Limb (tissue), 2 donors: ENCODE measurements around the gene RBM6.
"Not testable (repeated sequence)": the region's sequence is repeated elsewhere in the genome, so short reads cannot be mapped to it uniquely, and the experiment has no call there.

Source experiments
- DNase-seq, 2 donors: peaks; one replicate each; pipeline ENCODE4 v3.0.0-alpha.2; 2016; ENCODE audit errors: extremely low spot score in 2 of 2

The RBM6 gene

DNA sequence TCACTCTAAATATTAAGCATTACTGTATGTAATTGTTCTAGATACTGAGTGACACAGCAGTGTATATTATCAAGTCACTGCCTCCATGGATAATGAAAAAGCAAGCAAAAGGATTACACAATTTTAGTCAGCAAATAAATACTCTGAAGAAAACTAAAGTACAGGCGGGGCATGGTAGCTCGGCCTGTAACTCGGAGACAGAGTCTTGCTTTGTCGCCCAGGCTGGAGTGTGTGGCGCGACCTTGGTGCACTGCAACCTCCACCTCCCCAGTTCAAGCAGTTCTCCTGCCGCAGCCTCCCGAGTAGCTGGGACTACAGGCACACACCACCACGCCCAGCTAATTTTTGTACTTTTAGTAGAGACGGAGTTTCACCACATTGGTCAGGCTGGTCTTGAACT lies 32.7 kb downstream of the RBM6 start:
- DNase-seq = no peak

DNA sequence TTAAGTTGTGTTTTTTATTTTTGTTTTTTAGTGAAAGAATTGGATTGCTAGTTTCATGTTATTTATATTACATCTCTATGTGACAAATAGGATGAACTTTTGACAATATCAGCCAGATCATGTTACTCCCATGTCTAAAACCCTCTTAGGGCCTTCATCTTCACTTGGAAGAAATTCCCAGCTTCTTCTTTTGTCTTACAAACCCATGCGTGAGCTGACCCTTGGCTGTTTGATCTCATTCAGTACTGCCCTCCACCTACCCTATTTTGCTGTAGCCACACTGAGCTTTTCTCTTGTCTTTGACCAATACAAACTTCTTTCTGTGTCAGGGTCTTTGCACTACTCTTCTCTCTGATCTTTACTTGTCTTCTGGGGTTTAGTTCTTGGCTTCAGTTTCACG lies 37.0 kb downstream of the RBM6 start:
- no peak for DNase-seq

DNA sequence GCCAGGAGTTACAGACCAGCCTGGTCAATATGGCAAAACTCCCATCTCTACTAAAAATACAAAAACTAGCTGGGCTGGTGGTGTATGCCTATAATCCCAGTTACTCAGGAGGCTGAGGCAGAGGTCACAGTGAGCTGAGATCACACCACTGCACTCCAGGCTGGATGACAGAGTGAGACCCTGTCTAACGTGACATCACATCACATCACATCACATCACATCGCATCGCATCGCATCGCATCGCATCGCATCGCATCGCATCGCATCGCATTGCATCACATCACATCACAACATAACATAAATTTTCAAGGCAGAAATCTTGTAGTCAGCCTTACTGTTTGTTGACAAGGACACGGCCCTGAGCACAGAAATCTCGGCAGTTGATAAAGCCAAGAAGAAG lies 44.4 kb downstream of the RBM6 start:
- no peak for DNase-seq

DNA sequence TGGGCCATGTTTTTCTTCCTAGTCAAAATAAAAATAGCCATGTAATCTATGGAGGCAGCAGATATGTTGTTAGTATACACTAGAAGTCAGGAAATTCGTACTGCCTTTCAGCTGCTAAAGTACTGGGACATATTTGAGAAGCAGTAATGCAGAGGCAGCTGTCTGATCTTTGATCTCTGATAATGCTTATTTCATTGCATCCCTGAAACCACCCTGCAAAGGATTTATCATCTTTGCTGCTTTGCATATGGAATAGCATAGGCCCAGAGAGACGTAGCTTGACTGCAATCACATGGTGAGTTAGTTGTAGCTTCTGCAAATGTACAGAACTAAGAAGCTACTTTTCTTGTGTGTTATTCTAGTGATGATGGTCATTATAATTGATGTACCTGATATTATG lies 52.4 kb downstream of the RBM6 start:
- DNase-seq = no peak

DNA sequence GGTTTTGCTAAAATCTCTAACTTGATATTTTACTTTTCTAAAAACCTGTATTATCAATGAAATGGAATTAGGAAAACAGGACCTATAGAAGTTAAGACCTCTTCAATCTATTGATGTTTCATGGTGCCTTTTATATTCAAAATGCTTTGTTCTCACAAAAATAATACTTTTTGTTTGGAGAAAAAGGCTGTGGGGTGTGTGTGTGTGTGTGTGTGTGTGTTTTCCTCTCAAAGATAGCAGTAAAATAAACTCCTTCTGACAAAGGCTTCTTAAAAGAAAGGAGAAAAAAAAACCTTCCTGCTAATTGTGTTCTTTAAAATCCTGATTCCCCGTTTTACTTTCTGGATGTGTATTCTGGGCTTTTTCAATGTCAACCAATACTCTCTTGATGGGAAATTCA lies 54.5 kb downstream of the RBM6 start:
- DNase-seq = no peak

DNA sequence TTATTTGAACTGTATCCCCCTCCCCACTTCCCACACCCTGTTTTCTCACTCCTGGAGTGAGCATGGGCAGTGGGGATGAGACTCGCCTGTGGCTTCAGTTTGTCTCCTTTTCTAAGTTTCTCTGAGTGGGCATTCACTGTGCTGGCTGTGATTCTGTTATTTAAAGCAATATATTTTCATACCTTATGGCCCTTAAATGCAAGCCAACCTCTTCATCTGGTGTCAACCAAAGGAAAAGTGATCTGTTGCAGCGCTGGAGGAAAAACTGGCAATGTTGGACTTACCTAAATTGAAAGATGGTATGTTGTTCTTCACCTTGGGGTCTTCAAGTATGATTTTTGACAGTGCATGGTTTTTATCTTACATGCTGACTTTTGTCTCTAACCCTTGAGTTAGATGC lies 56.1 kb downstream of the RBM6 start:
- DNase-seq = no peak

DNA sequence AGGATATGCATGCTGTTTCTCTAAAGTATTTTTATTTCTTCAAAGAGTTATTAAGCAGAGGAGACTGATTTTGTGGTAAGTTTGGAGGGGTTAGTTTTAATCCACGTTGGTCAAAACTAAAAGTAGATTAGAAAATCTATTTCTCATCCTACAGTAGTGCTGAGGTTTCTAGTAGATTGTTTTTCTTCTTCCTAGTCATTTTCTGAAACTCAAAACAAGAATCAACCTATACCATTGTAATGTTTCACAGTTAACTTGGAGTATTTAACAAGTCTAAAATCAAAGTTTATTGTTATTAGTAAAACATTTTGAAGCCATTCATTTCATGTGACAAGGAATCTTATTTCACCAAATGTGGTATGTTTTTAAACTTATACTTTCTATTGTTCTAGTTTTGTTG lies 57.9 kb downstream of the RBM6 start:
- DNase-seq = no peak

DNA sequence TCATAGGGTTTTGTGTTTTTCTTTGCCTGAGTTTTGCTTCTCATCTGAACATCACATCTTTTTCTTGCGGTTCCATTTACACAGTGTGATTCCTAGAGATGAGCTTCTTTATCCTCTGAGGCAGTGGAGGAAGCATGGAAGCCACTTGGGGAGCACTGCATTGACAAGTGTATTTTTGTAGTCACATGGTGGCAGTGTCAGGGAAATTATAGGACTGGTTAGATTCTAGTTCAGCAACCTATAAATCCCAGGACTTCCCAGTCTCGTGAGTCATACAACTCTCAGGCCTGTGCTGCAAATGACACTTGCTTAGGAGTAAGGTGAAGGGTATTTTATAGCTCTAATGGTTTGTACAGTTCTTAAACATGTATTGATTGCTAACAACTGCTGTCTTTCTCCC lies 58.4 kb downstream of the RBM6 start:
- no peak for DNase-seq

DNA sequence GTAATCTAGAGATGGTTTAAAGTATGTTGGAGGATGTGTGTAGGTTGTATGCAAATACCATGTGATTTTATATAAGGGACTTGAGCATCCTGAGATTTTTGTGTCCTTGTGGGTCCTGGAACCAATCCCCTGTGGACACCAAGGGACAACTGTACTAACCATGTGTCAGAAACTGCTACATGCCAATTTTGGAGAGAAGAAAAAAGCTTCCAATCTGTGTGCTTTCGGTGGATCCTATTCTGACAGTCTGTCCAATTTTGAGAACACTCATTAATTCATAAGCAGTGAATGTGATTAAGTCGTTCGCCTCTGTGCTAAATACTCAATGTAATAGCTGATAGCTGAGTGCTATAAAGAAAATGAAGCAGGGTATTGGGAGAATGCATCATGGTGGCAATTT lies 61.6 kb downstream of the RBM6 start:
- DNase-seq = no peak

DNA sequence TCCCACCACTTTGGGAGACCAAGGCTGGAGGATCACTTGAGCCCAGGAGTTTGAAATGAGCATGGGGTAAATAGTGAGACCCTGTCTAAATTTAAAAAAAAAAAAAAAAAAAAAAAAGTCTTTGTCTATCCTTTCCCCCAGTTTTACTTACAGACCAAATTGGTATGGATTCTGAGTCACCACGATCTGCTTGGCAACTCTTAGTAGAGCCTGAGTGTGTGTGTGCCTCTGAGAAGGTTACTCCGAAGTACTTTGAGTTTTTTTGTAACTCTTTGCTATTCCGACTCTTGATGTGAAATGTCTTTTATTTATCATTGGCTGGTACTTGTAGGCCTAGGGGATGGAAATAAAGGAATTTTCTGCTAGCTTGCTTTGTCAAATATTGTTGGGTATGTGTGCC lies 63.3 kb downstream of the RBM6 start:
- no peak for DNase-seq

DNA sequence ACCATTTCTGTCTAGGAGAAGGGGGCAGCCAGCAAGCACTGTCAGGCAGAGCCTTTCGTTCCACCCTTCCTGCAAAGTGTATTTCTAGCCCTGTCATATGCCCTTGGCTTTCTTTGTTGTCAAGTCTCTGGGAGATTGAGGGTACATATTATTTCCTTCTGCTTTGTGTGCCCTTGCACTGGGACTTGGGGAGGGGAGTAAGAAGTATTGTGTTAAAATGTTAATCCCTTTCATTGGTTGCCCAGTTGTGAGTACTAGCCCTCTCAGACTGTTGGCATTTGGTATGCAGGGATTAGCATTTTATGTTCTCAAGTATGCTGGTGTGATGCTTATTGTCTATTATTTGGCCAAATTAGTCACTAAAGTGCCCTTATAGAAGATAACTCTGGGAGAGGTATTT lies 63.9 kb downstream of the RBM6 start:
- no peak for DNase-seq

DNA sequence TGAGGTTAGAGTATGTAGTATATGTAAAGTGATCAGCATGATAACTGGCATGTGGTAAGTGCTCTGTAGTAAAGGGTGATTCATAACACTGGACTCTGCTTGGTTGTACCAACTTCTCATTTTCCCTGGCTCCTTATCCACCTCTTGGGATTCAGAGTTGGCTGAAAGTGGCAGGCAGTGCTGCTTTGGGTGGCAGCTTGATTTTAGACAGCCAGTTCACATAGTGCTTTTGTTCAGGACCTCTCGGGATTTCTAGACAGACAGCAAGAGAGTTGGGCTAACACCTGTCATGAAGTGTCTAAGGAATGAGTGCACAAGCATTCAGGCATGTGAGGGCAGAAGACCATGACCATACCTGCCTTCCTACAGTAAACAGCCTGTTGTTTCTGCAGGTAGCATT lies 69.0 kb downstream of the RBM6 start:
- no peak for DNase-seq

DNA sequence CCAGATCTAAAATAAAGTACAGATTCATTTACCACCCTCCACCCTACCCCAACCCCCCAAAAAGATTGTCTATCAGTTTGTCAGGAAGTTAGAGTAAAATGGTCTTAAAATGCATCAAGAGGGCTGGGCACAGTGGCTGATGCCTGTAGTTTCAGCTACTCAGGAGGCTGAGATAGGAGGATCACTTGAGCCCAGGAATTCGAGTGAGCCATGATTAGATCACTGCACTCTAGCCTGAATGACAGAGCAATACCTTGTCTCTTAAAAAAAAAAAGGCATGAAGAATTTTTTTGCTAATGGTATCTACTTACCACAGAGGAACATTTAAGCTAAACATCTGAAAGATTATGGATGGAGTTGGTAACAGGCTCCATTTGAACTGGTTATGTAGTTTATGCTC lies 71.0 kb downstream of the RBM6 start:
- DNase-seq = no peak

DNA sequence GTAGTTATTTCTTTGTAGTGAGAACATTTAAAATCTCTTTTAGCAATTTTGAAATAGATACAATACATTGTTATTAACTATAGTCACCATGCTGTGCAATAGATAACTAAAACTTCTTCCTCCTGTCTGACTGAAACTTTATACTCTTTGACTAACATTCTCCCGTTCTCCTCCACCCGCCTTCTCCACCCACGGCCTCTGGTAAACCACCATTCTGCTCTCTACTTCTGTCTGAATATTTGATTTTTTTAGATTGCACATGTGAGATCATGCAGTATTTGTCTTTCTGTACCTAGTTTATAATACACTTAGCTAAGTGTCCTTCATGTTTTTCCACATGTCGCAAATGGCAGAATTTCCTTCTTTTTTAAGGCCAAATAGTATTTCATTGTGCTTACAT lies 76.0 kb downstream of the RBM6 start:
- DNase-seq = no peak

DNA sequence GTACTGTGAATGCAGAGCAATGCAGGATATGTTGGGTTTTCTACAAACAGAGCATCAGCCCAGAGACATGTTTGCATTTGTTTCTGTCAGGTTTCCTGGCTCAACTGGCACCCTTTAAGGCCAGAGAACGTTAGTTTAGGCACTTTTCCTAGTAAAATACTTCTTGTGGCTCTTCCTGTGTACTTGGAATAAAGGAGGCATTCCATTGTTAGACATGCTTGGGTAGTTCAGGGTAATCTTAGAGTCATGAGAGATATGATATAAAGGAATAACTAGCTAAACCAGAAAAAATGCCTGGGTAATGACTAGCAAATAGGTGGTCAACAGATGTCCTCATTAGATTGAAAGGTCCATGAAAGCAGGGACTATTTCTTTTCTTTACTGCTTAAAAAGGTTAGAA lies 88.4 kb downstream of the RBM6 start:
- DNase-seq = no peak

DNA sequence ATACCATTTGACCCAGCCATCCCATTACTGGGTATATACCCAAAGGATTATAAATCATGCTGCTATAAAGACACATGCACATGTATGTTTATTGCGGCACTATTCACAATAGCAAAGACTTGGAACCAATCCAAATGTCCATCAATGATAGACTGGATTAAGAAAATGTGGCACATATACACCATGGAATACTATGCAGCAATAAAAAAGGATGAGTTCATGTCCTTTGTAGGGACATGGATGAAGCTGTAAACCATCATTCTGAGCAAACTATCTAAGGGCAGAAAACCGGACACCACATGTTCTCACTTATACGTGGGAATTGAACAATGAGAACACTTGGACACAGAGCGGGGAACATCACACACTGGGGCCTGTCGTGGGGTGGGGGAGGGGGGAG lies 91.3 kb downstream of the RBM6 start:
- not testable (repeated sequence) for DNase-seq

DNA sequence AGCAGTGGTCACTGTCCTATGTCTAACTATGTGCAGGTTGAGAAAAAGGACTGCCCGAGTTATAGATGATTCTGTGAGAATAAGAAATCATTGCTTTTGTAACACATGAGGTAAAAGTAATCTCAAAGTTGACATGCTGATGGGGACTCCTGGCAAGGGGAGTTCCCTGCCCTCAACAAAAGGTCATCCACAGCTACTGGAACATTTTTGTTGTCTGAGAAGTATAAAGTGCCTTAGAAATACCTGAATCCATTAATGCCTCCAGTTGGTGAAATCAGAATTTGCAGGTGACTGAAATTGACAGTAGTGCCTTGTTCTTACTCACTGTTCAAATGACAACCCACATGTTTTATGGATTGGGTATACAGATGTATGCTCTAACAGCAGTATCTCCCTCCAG lies 105.0 kb downstream of the RBM6 start:
- DNase-seq = no peak

DNA sequence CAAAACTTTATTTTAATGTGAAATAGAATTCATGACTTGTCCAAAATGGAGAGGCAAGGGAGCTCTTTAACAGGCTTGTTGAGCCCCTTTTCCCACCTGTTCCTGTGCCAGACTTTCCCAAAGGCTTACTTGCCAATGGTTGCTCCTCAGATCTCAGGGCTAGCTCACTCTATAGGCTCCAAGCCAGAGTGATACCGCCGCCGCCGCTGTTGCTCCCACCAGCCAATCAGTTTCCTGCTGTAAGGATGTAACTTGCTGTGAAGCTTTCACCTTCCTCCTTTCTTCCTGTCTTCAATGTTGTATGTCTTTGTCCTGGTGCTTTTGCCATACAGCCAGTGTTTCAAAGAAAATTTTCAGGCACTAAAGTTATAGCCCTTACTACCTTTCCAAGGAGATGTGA lies 107.5 kb downstream of the RBM6 start:
- no peak for DNase-seq

DNA sequence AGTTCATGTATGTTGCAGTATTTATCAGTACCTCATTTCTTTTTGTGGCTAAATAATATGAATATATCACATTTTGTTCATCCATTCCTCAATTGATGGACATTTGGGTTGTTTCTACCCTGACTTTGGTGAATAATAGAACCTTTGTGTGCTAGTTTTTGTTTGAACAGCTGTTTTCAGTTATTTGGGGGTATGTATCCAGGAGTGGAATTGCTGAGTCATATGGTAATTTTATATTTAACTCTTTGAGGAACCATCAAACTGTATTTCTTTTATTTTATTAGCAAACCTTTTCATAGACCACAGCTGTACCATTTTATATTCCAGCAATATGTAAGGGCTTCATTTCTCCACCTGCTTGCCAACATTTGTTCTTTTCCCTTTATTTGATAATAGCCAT lies 110.4 kb downstream of the RBM6 start:
- DNase-seq = peak in 1 of 2 donors; percentile 17

DNA sequence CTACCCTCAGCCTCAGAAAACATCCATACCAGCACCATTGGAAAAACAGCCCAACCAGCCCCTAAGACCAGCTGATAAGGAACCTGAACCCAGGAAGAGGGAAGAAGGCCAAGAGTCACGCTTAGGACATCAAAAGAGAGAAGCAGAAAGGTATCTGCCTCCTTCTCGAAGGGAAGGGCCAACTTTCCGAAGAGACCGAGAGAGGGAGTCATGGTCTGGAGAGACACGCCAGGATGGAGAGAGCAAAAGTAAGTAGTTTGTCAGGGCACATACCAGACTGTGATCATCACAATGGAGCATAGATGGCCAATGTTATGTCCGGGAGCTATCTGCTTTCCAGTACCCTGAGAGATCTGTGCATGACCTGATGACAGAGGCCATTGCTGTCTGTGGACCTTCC lies 117.8 kb downstream of the RBM6 start:
- no peak for DNase-seq

DNA sequence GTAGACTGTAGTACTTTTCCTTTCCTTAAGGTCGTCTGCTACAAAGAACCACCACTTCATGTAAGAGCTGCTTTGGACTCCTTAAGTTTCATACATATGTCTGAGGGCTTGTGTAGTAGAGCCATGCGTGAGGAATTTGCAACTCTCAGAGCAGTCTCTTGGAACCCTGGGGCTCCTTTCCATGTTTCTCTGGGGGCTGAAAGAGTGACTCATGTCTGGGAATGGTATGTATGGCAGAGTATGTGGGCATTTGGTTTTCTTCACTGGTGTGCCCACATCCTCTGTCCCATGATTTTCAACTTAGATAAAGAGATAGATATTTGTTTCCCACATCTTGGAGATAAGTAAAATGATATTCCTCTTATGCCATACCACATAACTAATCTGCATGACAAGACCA lies 128.2 kb downstream of the RBM6 start:
- DNase-seq = no peak

DNA sequence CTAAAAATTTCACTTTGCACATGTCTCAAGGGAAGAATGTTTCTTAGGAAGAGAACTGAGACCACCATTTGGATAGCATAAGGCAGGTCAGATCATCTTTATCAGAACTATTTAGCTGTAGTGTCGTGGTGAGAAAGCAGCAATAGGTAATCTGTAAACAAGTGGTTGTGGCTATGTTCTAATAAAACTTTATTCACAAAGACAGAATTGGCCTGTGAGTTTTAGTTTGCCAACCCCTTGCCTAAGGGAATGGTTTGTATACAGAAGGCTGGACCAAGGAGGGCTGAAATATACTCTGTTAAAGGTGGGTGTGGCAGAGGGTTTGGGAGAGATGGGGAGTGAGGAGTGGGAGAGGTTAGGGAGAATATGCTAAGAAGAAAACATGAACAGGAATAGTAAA lies 138.1 kb downstream of the RBM6 start:
- no peak for DNase-seq

DNA sequence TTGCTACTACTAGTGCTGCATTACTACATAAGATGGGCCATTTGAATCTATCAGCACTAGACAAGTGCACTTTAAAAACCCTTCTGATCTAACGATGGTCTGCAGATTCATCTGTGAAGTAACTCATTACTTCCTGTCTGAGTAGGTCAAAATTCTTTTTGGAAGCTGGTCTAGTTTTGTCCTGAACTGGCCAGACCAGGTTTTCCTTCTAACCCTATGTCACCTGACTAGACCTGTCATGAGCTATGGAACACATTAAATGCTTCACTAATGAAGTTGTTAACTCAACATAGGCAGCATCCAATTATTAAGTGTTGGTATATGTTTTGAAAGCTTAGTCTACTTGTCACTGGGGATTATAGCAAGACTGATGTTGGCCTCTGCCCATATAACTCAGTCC lies 138.7 kb downstream of the RBM6 start:
- no peak for DNase-seq

DNA sequence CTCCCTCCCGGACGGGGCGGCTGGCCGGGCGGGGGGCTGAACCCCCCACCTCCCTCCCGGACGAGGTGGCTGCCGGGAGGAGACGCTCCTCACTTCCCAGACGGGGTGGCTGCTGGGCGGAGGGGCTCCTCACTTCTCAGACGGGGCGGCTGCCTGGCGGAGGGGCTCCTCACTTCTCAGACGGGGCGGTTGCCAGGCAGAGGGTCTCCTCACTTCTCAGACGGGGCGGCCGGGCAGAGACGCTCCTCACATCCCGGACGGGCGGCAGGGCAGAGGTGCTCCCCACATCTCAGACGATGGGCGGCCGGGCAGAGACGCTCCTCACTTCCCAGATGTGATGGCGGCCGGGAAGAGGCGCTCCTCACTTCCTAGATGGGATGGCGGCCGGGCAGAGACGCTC lies 145.0 kb downstream of the RBM6 start:
- not testable (repeated sequence) for DNase-seq
